ENCODE measurements around the gene NOL11.
A peak's percentile ranks its signal among the peaks of the same experiment; 100 is the strongest.

- no peak for TF ChIP-seq POLR2AphosphoS5 (IDR thresholded peaks at IDR 0.05)
- no peak for TF ChIP-seq POLR2A (IDR thresholded peaks at IDR 0.05)
- TF ChIP-seq CTCF (IDR thresholded peaks at IDR 0.05), result peak; percentile 81 to 87 (median 85)
Observed at GRCh38 chr17:67689534-67690177, 28.1 kb upstream of the NOL11 start.
